HEK293 (cell line): ENCODE measurements around the gene TINCR.

Source experiments
- SALL2 ChIP-seq: fragments of 450-650 bp; formaldehyde crosslinking; IDR thresholded peaks from 2 replicates; pipeline ENCODE4 v1.5.0; 2017; ENCODE audit warnings: missing biosample characterization, mild to moderate bottlenecking, missing genetic modification characterization, borderline replicate concordance
- ZNF16 ChIP-seq: fragments of 450-650 bp; formaldehyde crosslinking; IDR thresholded peaks from 2 replicates; pipeline ENCODE4 v1.5.1; 2016; ENCODE audit warnings: low read depth, missing biosample characterization, missing genetic modification characterization
- ZNF600 ChIP-seq: fragments of 450-650 bp; formaldehyde crosslinking; IDR thresholded peaks from 2 replicates; pipeline ENCODE4 v1.5.1; 2016; ENCODE audit warnings: missing biosample characterization, missing genetic modification characterization
- TF ChIP-seq, protein P1 (sequence below): fragments of 450-650 bp; formaldehyde crosslinking; IDR thresholded peaks from 2 replicates; pipeline ENCODE4 v1.5.1; 2016; ENCODE audit warnings: missing biosample characterization, missing genetic modification characterization

DNA sequence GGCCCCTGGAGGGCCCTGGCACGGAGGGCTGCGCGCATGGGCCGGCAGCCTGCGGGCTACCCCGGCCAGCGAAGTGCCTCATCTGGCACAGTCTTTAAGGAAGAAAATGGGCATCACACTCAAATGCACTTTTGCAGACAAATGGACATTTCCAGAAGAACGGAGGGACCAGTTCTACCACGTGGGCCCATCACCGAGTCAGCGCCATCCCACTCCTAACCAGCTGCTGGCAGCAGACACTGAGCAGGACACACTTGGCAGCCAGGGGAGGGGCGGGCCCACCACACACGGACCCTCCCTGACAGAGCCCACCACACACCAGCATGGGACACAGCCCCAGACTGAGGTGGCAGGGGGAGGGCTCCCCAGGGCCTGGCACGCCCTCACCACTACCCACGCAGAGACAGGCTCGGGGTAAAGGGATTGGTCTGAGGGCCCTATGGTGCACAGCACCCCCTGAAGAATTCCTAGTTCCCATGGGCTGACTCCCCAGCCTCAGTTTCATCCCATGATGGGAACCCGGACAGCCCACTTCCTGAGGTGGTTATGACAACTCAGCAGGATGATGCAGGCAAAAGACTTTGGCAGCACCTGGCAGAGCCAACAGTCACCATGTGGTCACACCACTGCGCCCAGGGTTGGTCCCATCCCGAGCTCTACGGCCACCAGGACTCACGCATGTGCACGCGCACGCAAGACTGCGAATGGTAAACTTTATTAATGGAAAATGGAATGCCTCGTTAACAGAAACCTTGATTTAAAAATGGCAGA lies 18.7 kb upstream of the TINCR start:
- TF ChIP-seq, protein P1, sequence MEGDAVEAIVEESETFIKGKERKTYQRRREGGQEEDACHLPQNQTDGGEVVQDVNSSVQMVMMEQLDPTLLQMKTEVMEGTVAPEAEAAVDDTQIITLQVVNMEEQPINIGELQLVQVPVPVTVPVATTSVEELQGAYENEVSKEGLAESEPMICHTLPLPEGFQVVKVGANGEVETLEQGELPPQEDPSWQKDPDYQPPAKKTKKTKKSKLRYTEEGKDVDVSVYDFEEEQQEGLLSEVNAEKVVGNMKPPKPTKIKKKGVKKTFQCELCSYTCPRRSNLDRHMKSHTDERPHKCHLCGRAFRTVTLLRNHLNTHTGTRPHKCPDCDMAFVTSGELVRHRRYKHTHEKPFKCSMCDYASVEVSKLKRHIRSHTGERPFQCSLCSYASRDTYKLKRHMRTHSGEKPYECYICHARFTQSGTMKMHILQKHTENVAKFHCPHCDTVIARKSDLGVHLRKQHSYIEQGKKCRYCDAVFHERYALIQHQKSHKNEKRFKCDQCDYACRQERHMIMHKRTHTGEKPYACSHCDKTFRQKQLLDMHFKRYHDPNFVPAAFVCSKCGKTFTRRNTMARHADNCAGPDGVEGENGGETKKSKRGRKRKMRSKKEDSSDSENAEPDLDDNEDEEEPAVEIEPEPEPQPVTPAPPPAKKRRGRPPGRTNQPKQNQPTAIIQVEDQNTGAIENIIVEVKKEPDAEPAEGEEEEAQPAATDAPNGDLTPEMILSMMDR (tag by site-specific recombination), result no peak
- TF ChIP-seq SALL2 (tag by site-specific recombination) (no peak), ZNF16 (tag by site-specific recombination) (no peak), ZNF600 (no peak)
